Measurements from ENCODE around the gene CPLANE2.
"Not testable (repeated sequence)": the region's sequence is repeated elsewhere in the genome, so short reads cannot be mapped to it uniquely, and the experiment has no call there.

Gene CPLANE2

GRCh38 chr1:16236511-16237342, at the start of gene CPLANE2:
Gene CPLANE2, minus strand, starts transcription at chr1:16237183. Its CDS starts 441 bp downstream, at chr1:16236742.
- DNase-seq (ENCODE audit: low read depth in 2 of 2) = peak; percentile 89 to 93

GRCh38 chr1:16286122-16286521, 49.1 kb upstream of the CPLANE2 start:
- no peak for DNase-seq (ENCODE audit: low read depth in 2 of 2)

DNA sequence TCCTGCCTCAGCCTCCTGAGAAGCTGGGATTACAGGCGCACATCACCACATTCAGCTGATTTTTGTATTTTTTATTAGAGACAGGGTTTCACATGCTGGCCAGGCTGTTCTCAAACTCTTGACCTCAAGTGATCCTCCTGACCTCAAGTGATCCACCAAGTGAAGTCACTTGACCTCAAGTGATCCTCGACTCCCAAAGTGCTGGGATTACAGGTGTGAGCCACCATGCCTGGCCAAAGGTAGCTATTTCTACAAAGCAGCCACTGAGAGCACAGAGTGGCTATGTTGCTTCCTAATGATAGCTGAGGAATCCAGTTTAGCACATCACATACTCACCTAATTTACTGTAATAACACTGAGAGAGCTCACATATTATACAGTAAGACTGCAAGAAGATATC, 44.8 kb upstream of the CPLANE2 start:
- DNase-seq (ENCODE audit: low read depth in 2 of 2) = no peak

- no peak for DNase-seq (ENCODE audit: low read depth in 2 of 2)
Measured at GRCh38 chr1:16279186-16279585, 42.2 kb upstream of the CPLANE2 start.

- no peak for DNase-seq (ENCODE audit: low read depth in 2 of 2)
Measured at GRCh38 chr1:16276302-16277030, 39.5 kb upstream of the CPLANE2 start.

DNA sequence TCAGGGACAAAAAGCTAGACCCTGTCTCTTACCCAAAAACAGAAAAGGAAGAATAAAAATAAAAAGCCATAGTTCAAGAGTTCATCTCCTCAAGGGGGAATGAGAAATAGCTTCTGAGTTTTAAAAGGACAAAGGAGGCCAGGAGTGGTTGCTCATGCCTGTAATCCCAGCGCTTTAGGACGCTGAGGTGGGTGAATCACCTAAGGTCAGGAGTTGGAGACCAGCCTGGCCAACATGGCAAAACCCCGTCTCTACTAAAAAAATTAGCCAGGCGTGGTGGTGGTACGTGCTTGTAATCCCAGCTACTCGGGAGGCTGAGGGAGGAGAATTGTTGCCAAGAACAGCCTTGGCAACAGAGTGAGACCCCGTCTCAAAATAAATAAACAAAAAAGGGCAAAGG, 38.6 kb upstream of the CPLANE2 start:
- no peak for DNase-seq (ENCODE audit: low read depth in 2 of 2)

- DNase-seq (ENCODE audit: low read depth in 2 of 2) = no peak
Measured at GRCh38 chr1:16267690-16268180, 30.8 kb upstream of the CPLANE2 start.

GRCh38 chr1:16266411-16267118, 29.6 kb upstream of the CPLANE2 start:
- no peak for DNase-seq (ENCODE audit: low read depth in 2 of 2)

DNA sequence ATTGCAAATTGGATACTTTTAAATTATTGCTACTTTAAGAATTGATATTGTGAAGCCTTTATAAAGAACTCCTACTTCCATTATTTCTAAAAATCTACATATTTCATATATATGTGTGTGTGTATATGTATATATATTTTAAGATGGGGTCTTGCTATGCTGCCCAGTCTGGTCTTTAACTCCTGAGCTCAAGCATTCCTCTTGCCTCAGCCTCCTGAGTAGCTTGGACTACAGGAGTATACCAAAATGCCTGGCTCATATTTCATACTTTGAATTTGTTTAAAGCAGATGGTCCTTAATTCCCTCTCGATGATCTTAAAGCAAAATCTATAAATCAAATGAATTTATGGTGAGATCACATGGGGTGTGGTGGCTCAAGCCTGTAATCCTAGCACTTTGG, 25.1 kb upstream of the CPLANE2 start:
- no peak for DNase-seq (ENCODE audit: low read depth in 2 of 2)

- DNase-seq (ENCODE audit: low read depth in 2 of 2) = no peak
Measured at GRCh38 chr1:16260814-16261213, 23.8 kb upstream of the CPLANE2 start.

DNA sequence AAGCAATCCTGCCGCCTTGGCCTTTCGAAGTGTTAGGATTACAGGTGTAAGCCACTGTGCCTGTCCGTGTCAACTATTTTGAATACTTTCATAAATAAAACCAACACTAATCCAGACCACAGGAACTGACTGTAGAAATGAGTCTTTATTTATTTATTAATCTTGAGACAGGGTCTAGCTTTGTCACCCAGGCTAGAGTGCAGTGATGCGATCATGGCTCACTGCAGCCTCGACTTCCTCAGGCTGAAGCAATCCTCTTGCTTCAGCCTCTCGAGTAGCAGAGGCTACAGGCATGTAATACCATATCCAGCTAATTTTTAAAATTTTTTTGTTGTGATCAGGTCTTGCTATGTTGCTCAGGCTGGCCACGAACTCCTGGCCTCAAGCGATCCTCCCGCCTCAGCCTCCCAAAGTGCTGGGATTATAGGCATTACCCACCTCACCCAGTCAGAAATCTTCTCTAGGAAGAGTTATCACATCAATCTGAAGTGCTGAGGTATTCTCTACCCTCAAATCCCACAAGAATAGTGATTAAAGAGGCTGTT, 21.7 kb upstream of the CPLANE2 start:
- no peak for DNase-seq (ENCODE audit: low read depth in 2 of 2)

DNA sequence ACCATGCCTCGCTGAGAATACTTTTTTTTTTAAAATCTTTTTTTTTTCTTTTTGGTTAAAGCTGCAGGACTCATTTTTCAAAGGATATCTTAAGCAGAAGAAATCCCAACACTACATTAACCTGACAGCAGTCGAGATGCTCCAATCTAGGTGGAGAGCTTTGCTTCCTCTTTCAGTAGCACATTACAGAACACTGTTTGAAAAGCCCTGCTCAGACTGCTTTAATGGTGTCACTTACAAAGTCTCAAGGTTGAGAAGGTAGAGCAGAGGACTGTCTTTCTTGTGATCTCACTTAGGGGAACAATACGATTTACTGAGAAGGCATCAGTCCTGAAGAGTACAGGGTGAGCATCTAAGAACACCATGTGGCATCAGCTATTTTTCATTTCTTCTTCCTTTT, 21.0 kb upstream of the CPLANE2 start:
- no peak for DNase-seq (ENCODE audit: low read depth in 2 of 2)

DNA sequence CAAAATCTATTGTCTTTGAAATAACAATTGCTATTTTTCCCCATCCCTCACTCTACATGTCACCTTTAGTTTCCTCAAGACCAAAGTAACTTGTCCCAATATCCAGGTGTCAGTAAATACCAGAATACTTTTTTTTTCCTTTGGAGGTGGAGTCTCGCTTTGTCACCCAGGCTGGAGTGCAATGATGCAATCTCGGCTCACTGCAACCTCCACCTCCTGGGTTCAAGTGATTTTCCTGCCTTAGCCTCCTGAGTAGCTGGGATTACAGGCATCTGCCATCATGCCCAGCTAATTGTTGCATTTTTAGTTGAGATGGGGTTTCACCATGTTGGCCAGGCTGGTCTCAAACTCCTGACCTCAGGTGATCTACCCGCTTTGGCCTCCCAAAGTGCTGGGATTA, 20.6 kb upstream of the CPLANE2 start:
- not testable (repeated sequence) for DNase-seq (ENCODE audit: low read depth in 2 of 2)

DNA sequence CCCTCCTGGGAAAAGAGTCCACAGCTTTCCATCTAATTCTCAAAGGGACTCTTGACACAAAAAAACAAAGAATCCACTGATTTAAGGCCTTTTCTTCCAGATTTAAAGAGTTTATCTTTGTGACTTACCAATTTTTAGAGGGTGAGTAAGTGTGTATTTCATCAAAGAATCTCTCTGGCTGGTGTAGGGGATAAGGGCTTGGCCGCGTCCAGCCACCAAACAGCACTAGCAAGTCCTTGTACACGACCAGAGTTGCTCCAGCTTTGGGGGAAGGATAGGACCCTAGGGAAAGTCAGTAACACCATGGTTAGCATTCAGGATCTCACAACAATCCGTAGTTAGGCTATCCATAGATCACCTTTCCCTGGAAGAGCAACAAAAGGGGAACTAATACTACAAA, 19.5 kb upstream of the CPLANE2 start:
- DNase-seq (ENCODE audit: low read depth in 2 of 2) = no peak

- DNase-seq (ENCODE audit: low read depth in 2 of 2) = no peak
Measured at GRCh38 chr1:16254263-16254928, 17.4 kb upstream of the CPLANE2 start.

DNA sequence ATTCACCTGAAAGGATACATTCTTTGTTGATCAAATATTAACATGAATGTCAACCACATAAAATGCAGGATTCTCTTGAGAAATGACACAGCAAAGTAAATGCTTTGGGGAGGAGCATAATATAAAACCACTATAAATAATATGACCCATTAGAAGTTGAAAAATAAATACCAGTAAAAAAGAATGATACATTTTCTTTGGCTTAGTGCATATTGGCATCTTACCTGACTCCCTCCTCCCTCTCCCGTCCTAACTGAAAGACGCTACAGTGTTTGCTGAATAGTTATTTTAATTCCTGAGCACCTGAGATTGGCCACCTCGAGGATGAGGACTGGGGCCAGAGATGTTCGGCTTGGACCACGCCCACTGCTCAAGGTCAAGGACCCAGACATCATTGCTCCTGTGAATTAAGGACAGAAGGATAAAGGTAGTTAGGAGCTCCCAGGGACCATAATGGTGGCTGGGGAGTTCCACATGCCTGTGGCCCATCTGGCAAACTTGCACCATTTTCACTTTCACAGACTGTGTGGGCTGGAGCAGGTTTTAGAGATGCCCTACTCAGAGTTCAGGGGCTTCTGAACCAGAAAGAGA, 16.4 kb upstream of the CPLANE2 start:
- DNase-seq (ENCODE audit: low read depth in 2 of 2) = no peak

DNA sequence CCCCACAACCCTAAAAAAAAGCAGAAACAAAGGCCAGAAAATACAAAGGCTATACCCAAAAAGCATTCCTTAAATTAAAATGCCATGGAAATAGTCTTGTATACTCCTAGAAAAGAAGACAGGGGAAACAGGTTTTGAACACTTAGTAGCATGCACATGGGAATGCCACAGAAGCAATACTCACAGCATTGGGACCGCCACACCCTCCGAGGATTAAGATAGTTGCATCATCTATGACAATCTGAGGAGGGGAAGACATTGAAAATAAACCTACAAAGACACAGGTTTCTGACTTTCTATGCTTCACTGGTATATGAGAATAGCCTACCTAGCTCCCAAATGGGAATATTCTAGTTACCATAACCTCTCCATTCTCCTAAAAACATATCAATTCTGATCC, 15.9 kb upstream of the CPLANE2 start:
- no peak for DNase-seq (ENCODE audit: low read depth in 2 of 2)

- DNase-seq (ENCODE audit: low read depth in 2 of 2) = no peak
Measured at GRCh38 chr1:16251381-16251780, 14.4 kb upstream of the CPLANE2 start.

GRCh38 chr1:16250524-16251251, 13.7 kb upstream of the CPLANE2 start:
- DNase-seq (ENCODE audit: low read depth in 2 of 2) = no peak

DNA sequence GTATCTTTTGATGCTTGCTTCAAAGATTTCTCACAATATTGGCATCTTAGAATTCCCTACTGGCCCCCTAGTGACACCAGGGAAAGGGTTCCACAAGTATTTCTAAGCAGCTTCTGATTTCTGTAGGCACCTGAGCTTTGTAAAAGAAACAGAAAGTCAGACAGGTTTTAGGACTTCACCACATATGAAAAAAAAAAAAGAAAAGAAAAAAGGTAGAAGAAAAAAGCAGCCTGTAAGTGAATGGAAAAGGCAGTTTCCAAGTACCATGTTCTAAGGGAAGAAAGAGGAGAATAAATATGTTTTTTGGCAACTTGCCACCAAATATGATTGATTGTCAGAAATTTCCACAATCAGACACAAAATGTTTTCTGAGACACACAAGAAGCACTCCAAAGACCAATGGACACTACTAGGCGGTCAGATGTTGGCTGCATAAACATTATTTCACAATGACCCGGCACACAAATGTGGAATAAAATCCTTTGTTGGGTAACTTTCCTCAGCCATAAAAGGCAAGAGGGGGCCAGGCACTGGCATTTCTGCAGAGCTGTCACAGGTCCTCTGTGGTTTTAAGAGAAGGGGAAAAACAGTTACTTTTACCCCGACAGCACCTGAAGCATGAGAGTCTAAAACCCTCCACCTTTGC, 12.7 kb upstream of the CPLANE2 start:
- no peak for DNase-seq (ENCODE audit: low read depth in 2 of 2)
